Neural cell (in vitro differentiated cells): Measurements from ENCODE around the gene CPHXL2. TPM values are rescaled to one million over a fixed set of nuclear protein-coding genes. Genes with fewer than 3 reads are reported as not detected.

Experiments used
- H2AFZ ChIP-seq: fragments of 200-600, 300-800 bp; sonication (generic), shearing (Covaris generic); 2 replicates; pipeline ENCODE4 v1.6.0; 2014; ENCODE audit warnings: low read depth, mild to moderate bottlenecking, antibody characterized with exemption, low read length, moderate library complexity
- H3F3A ChIP-seq: fragments of 200-600 bp; shearing (Covaris generic); 2 replicates; pipeline ENCODE4 v1.6.1; 2016; ENCODE audit warnings: mild to moderate bottlenecking, moderate library complexity, mixed read lengths, antibody characterized with exemption, low read length; ENCODE audit not compliant: insufficient read depth, poor library complexity, severe bottlenecking
- H3K27ac ChIP-seq: fragments of 200-600, 300-800 bp; sonication (generic), shearing (Covaris generic); 2 replicates; pipeline ENCODE4 v1.5.1; 2014; ENCODE audit warnings: mild to moderate bottlenecking, low read length, moderate library complexity
- H3K27me3 ChIP-seq: fragments of 300-800, 200-600 bp; sonication (generic), shearing (Covaris generic); 2 replicates; pipeline ENCODE4 v1.6.0; 2014; ENCODE audit warnings: mild to moderate bottlenecking, low read depth, low read length, moderate library complexity; ENCODE audit not compliant: insufficient read depth
- H3K36me3 ChIP-seq: fragments of 300-800, 200-600 bp; sonication (generic), shearing (Covaris generic); 2 replicates; pipeline ENCODE4 v1.5.1; 2014; ENCODE audit warnings: mild to moderate bottlenecking, antibody characterized with exemption, low read length, moderate library complexity; ENCODE audit not compliant: insufficient read depth
- H3K4me2 ChIP-seq: fragments of 300-800, 200-600 bp; sonication (generic), shearing (Covaris generic); 2 replicates; pipeline ENCODE4 v1.6.0; 2014; ENCODE audit warnings: mild to moderate bottlenecking, low read length
- H3K4me3 ChIP-seq: fragments of 300-800, 200-600 bp; sonication (generic), shearing (Covaris generic); 2 replicates; pipeline ENCODE4 v1.5.1; 2014; ENCODE audit warnings: mild to moderate bottlenecking, low read length, moderate library complexity
- H3K79me2 ChIP-seq: fragments of 200-600 bp; shearing (Covaris generic); replicated peaks from 2 replicates; pipeline ENCODE4 v1.6.0; 2014; ENCODE audit warnings: mild to moderate bottlenecking, low read length, moderate library complexity; ENCODE audit not compliant: insufficient read depth
- H3K9ac ChIP-seq: fragments of 300-800, 200-600 bp; sonication (generic), shearing (Covaris generic); 2 replicates; pipeline ENCODE4 v1.6.1; 2016; ENCODE audit warnings: mild to moderate bottlenecking, low read length, mixed read lengths
- H3K9me2 ChIP-seq: fragments of 200-600 bp; shearing (Covaris generic); 2 replicates; pipeline ENCODE4 v1.6.1; 2016; ENCODE audit warnings: mild to moderate bottlenecking, low read length, mixed read lengths; ENCODE audit not compliant: insufficient read depth
- H3K9me3 ChIP-seq: fragments of 200-600, 300-800 bp; sonication (generic), shearing (Covaris generic); 2 replicates; pipeline ENCODE4 v1.6.1; 2016; ENCODE audit warnings: mild to moderate bottlenecking, mixed run types, low read length, moderate library complexity, mixed read lengths
- H4K20me1 ChIP-seq: fragments of 200-600 bp; shearing (Covaris generic); 2 replicates; pipeline ENCODE4 v1.6.1; 2016; ENCODE audit warnings: mild to moderate bottlenecking, mixed run types; ENCODE audit not compliant: insufficient read depth
- CTCF ChIP-seq: fragments of 450-650 bp; IDR thresholded peaks from 2 replicates; pipeline ENCODE4 v1.5.1; 2014; ENCODE audit warnings: antibody characterized with exemption, mild to moderate bottlenecking, moderate library complexity; ENCODE audit not compliant: poor library complexity, severe bottlenecking
- EP300 ChIP-seq: fragments of 450-650 bp; conservative IDR thresholded peaks from 2 replicates; pipeline ENCODE4 v1.6.1; 2014; ENCODE audit warnings: antibody characterized with exemption, mild to moderate bottlenecking, moderate library complexity; ENCODE audit not compliant: poor library complexity, severe bottlenecking
- EZH2 ChIP-seq: fragments of 200-600, 300-800 bp; shearing (Covaris generic), sonication (generic); IDR thresholded peaks from 2 replicates; pipeline ENCODE4 v1.6.1; 2014; ENCODE audit warnings: antibody characterized with exemption, low read length, borderline replicate concordance, mild to moderate bottlenecking; ENCODE audit not compliant: insufficient read depth, poor library complexity, severe bottlenecking
- MXI1 ChIP-seq: fragments of 450-650 bp; conservative IDR thresholded peaks from 2 replicates; pipeline ENCODE4 v1.6.1; 2014; ENCODE audit warnings: antibody characterized with exemption, mild to moderate bottlenecking; ENCODE audit not compliant: poor library complexity, severe bottlenecking
- POLR2AphosphoS5 ChIP-seq: IDR thresholded peaks from 2 replicates; pipeline ENCODE4 v1.6.1; 2012
- RAD21 ChIP-seq: fragments of 450-650 bp; conservative IDR thresholded peaks from 2 replicates; pipeline ENCODE4 v1.6.1; 2014; ENCODE audit warnings: antibody characterized with exemption, mild to moderate bottlenecking, moderate library complexity
- REST ChIP-seq: IDR thresholded peaks from 2 replicates; pipeline ENCODE4 v1.6.1; 2012; ENCODE audit warnings: borderline replicate concordance
- SMC3 ChIP-seq: fragments of 450-650 bp; conservative IDR thresholded peaks from 2 replicates; pipeline ENCODE4 v1.6.1; 2014; ENCODE audit warnings: antibody characterized with exemption, mild to moderate bottlenecking, moderate library complexity; ENCODE audit not compliant: poor library complexity
- TAF1 ChIP-seq: IDR thresholded peaks from 2 replicates; pipeline ENCODE4 v1.6.1; 2012; ENCODE audit warnings: low read depth
- polyA plus RNA-seq: library from polyadenylated mRNA; depleted of rRNA; stranded (reverse); fragments of >200 nt; gene quantifications from 2 replicates; pipeline ENCODE4 v1.2.3, GENCODE V29; 2014

The CPHXL2 gene
- polyA plus RNA-seq, 1 donor from 2014 or later, result not detected

GRCh38 chr16:75620326-75621169 is 56.3 kb downstream of the CPHXL2 start:
- TF ChIP-seq CTCF (no peak), SMC3 (no peak), REST (no peak), TAF1 (no peak), POLR2AphosphoS5 (no peak), EZH2 (no peak), EP300 (no peak), RAD21 (no peak), MXI1 (no peak)
- H3K27ac ChIP-seq, result no peak overlapping the region
- no peaks in the 10 kb centered on the region for H3F3A ChIP-seq
- H3K36me3 ChIP-seq, result peaks cover 3% of the 10 kb centered on the region
- H3K9ac ChIP-seq, result no peak overlapping the region
- no peak overlapping the region for H3K4me2 ChIP-seq
- H2AFZ ChIP-seq, result no peak overlapping the region
- H4K20me1 ChIP-seq, result no peaks in the 10 kb centered on the region
- H3K27me3 ChIP-seq, result no peaks in the 10 kb centered on the region
- peak overlapping the region; percentile 79 for H3K4me3 ChIP-seq
- H3K79me2 ChIP-seq, result peaks cover 4% of the 10 kb centered on the region
- no peaks in the 10 kb centered on the region for H3K9me2 ChIP-seq
- H3K9me3 ChIP-seq, result no peaks in the 10 kb centered on the region

DNA sequence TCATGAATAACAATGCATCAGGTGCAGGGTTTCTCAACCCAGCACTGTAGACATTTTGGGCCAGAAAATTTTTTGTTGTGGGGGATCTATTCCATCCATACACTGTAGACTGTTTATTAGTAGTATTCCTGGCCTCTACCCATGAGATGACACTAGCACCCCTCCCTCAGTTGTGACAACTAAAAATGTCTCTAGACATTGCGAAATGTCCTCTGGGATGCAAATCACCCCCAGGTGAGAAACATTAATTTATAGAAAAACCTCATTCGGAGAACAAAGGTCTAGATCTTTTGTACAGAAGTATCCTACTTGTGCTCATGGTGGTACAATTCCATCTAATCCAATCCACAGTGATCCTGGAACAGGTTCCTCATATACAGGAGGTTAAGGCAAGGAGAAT is 58.0 kb downstream of the CPHXL2 start:
- no peak for TF ChIP-seq SMC3
- TF ChIP-seq REST, result no peak
- TF ChIP-seq TAF1, result no peak
- TF ChIP-seq POLR2AphosphoS5, result no peak
- TF ChIP-seq CTCF, result no peak
- no peak for TF ChIP-seq RAD21
- TF ChIP-seq EZH2, result no peak
- TF ChIP-seq EP300, result no peak
- TF ChIP-seq MXI1, result no peak
- H3K36me3 ChIP-seq, result peaks cover 3% of the 10 kb centered on the region
- no peaks in the 10 kb centered on the region for H3K27me3 ChIP-seq

More for the DNA sequence above, 58.0 kb downstream of the CPHXL2 start:
- Histone ChIP-seq H3K4me2 (no peak overlapping the region), H4K20me1 (no peaks in the 10 kb centered on the region), H3F3A (no peaks in the 10 kb centered on the region), H3K9ac (no peak overlapping the region), H3K27ac (no peak overlapping the region), H2AFZ (no peak overlapping the region), H3K79me2 (peaks cover 4% of the 10 kb centered on the region), H3K9me3 (no peaks in the 10 kb centered on the region), H3K4me3 (no peak overlapping the region), H3K9me2 (no peaks in the 10 kb centered on the region)
